K562 (cell line): ENCODE data around the gene NSDHL. TPM values are rescaled to one million over a fixed set of nuclear protein-coding genes. Genes with fewer than 3 reads are reported as not detected.

Experiments
- ATAC-seq: fragments of 200-7000 bp; cut with Tn5 transposase; 3 replicates; pipeline ENCODE4 v1.9.1; 2020; ENCODE audit warnings: moderate library complexity
- BruUV-seq: library from RNA; stranded (reverse); fragments of 400-500 nt; replicated peaks from 2 replicates; lab custom pipeline; 2021; lab: Mats Ljungman, UMichigan
- CTCF ChIA-PET: fragments of 300-600 bp; formaldehyde crosslinking; extraction: SDS; loops from one replicate; lab custom pipeline; 2021; ENCODE audit warnings: low intra/inter-chr PET ratio; lab: Yijun Ruan, JAX
- POLR2A ChIA-PET: fragments of 300-600, 350-650 bp; sonication (Branson Sonifier 250); formaldehyde crosslinking; extraction: SDS; loops from one replicate; lab custom pipeline; 2021; ENCODE audit warnings: antibody characterized with exemption, inconsistent platforms; lab: Yijun Ruan, JAX
- DNase-seq, 4 experiments: peaks; one replicate each; pipeline versions ENCODE4 v3.0.0 to v3.0.0-alpha.2; 2011 to 2018; ENCODE audit warnings: low spot score in 3 of 4, mixed read lengths in 3 of 4; ENCODE audit errors: extremely low read depth in 1 of 4
- FAIRE-seq: peaks from 2 replicates; lab custom pipeline; 2011; peaks lifted over from hg19 to GRCh38; lab: Jason Lieb, UNC
- H2AFZ ChIP-seq: 2 replicates; pipeline ENCODE4 v1.6.0; 2011; ENCODE audit warnings: low read depth, low read length, control low read depth, inconsistent platforms
- H3K27ac ChIP-seq: fragments of 200-600 bp; 3 replicates; pipeline ENCODE4 v1.8.0; 2011; ENCODE audit warnings: low read depth, mild to moderate bottlenecking, control low read depth, inconsistent platforms, low read length, moderate library complexity, mixed read lengths; ENCODE audit errors: extremely low read depth
- H3K27me3 ChIP-seq, 2 experiments: fragments of 300-600 bp in 1 of 2; 2 replicates in 1 of 2; 3 replicates in 1 of 2; pipeline versions ENCODE4 v1.6.0 to v1.8.0; 2011; ENCODE audit warnings: inconsistent platforms in 2 of 2, low read length in 2 of 2, mild to moderate bottlenecking in 1 of 2, mixed read lengths in 1 of 2, moderate library complexity in 1 of 2; ENCODE audit not compliant: control insufficient read depth in 2 of 2, insufficient read depth in 2 of 2
- H3K36me3 ChIP-seq: fragments of 300-600 bp; 3 replicates; pipeline ENCODE4 v1.8.0; 2011; ENCODE audit warnings: mild to moderate bottlenecking, low read length, inconsistent platforms; ENCODE audit not compliant: control insufficient read depth, insufficient read depth
- H3K4me1 ChIP-seq, 2 experiments: fragments of 200-600 bp in 1 of 2; replicated peaks in 1 of 2; 2 replicates in 1 of 2; 3 replicates in 1 of 2; pipeline versions ENCODE4 v1.5.1 to v1.8.0; 2011; ENCODE audit warnings: inconsistent platforms in 2 of 2, low read length in 2 of 2, mild to moderate bottlenecking in 1 of 2, mixed read lengths in 1 of 2, moderate library complexity in 1 of 2; ENCODE audit not compliant: control insufficient read depth in 2 of 2, insufficient read depth in 2 of 2
- H3K4me2 ChIP-seq: 2 replicates; pipeline ENCODE4 v1.6.1; 2011; ENCODE audit warnings: low read length, control low read depth, inconsistent platforms, mixed read lengths; ENCODE audit not compliant: insufficient read depth
- H3K4me3 ChIP-seq: fragments of 200-600 bp; sonication (generic), shearing (Covaris generic); 2 replicates; pipeline ENCODE4 v1.5.1; 2016; ENCODE audit warnings: control low read depth, inconsistent platforms
- H3K79me2 ChIP-seq: fragments of 200-600 bp; 3 replicates; pipeline ENCODE4 v1.8.0; 2011; ENCODE audit warnings: low read length, inconsistent platforms; ENCODE audit not compliant: control insufficient read depth, insufficient read depth
- H3K9ac ChIP-seq, 2 experiments: 2 replicates each; pipeline versions ENCODE4 v1.6.0 to v1.6.1; 2011; ENCODE audit warnings: low read depth in 2 of 2, low read length in 2 of 2, control low read depth in 1 of 2, inconsistent platforms in 1 of 2, mild to moderate bottlenecking in 1 of 2, mixed read lengths in 1 of 2; ENCODE audit not compliant: insufficient read depth in 1 of 2
- H3K9me1 ChIP-seq: one replicate; pipeline ENCODE4 v1.6.0; 2011; ENCODE audit warnings: inconsistent platforms, mild to moderate bottlenecking, low read length, moderate library complexity; ENCODE audit not compliant: control insufficient read depth, insufficient read depth
- H3K9me3 ChIP-seq: replicated peaks from 2 replicates; pipeline ENCODE4 v1.5.1; 2011; ENCODE audit warnings: low read depth, low read length, inconsistent platforms; ENCODE audit not compliant: control insufficient read depth, insufficient read depth
- H4K20me1 ChIP-seq: replicated peaks from 2 replicates; pipeline ENCODE4 v1.6.1; 2011; ENCODE audit warnings: low read length, inconsistent platforms, mixed read lengths; ENCODE audit not compliant: control insufficient read depth, insufficient read depth
- ADNP ChIP-seq: fragments of 200-800 bp; sonication (Bioruptor generic); IDR thresholded peaks from 2 replicates; pipeline ENCODE4 v1.6.1; 2016; ENCODE audit warnings: missing genetic modification characterization, missing compliant biosample characterization
- IRF1 ChIP-seq: sonication (generic); formaldehyde crosslinking; IDR thresholded peaks from 2 replicates; pipeline ENCODE4 v1.8.0; 2022; ENCODE audit warnings: missing genetic modification reagents, mild to moderate bottlenecking, borderline replicate concordance
- L3MBTL2 ChIP-seq: fragments of 450-650 bp; IDR thresholded peaks from 2 replicates; pipeline ENCODE4 v1.6.1; 2016; ENCODE audit warnings: mild to moderate bottlenecking, moderate library complexity
- PPARD ChIP-seq: fragments of 250-450 bp; sonication (Bioruptor Pico); IDR thresholded peaks from 2 replicates; pipeline ENCODE4 v1.8.0; 2022; ENCODE audit warnings: inconsistent platforms, mild to moderate bottlenecking, moderate library complexity
- WGBS: fragments of 100-300 bp; shearing (Covaris generic); methylation state at CpG from one replicate; pipeline ENCODE4 v1.1.6; 2016; ENCODE audit warnings: low coverage, mixed read lengths; ENCODE audit not compliant: insufficient coverage; ENCODE audit errors: missing lambda C conversion rate; 5-methylcytosine and 5-hydroxymethylcytosine counted together
- in situ Hi-C: fragments of 300-500 bp; cut with MboI; formaldehyde crosslinking; loops from 4 replicates; pipeline ENCODE4 v1.15.0; 2018; ENCODE audit warnings: inconsistent platforms, mixed read lengths
- intact Hi-C: fragments of 100-400 bp; cut with micrococcal nuclease; formaldehyde crosslinking; loops from 2 replicates; pipeline ENCODE4 v1.14.2; 2022
- polyA plus RNA-seq, 8 experiments: library from polyadenylated mRNA; depleted of rRNA in 4 of 8; stranded (reverse) in 5 of 8; unstranded in 3 of 8; fragments of >200 nt; fragmentation: Nextera tagmentation in 2 of 8; fragmentation: Illumina TruSeq in 1 of 8; extraction: Ambion mirVana in 2 of 8; extraction: Trizol in 1 of 8; gene quantifications; 2 replicates each; pipeline versions ENCODE4 v1.2.1 to v1.2.3, GENCODE V29; 2011 to 2014; ENCODE audit warnings: inconsistent platforms in 1 of 8, missing spikeins in 1 of 8
- total RNA-seq, 7 experiments: library from RNA; depleted of rRNA in 6 of 7; stranded (reverse); fragments of >200 nt in 6 of 7; fragmentation: Illumina TruSeq in 2 of 7; extraction: Trizol in 2 of 7; gene quantifications; 2 replicates each; pipeline versions ENCODE4 v1.2.1 to v1.2.3, GENCODE V29; 2011 to 2021; ENCODE audit warnings: low replicate concordance in 1 of 7

The NSDHL gene
- total and polyA plus RNA-seq, 9 of the 15 experiments (the other 6 are each of a cell fraction or from before 2014, with no cell fraction given), result 22.5 to 63.4 (median 40.8) TPM

- no peak for TF ChIP-seq IRF1
Observed at GRCh38 chrX:152886716-152887115, 55.9 kb downstream of the NSDHL start (continued).

GRCh38 chrX:152892499-152892898 lies 61.6 kb downstream of the NSDHL start:
- no peaks in the 10 kb centered on the region for H3K9me3 ChIP-seq
- BruUV-seq, result no TSS peak
- WGBS, result 0% methylated on average over 2 of the region's 4 CpGs
- H3K4me2 ChIP-seq, result no peak overlapping the region
- H3K9me1 ChIP-seq, result no peaks in the 10 kb centered on the region
- ATAC-seq (no peak), DNase-seq (no peak), FAIRE-seq (no peak)
- H3K79me2 ChIP-seq, result no peaks in the 10 kb centered on the region
- no peaks in the 10 kb centered on the region for H4K20me1 ChIP-seq
- peaks cover 0 to 8% of the 10 kb centered on the region in 2 experiments; a peak in 2 of 5 replicates for H3K4me1 ChIP-seq
- intact Hi-C loops (no loop called here), in situ Hi-C loops (no loop called here)
- no peak overlapping the region for H3K9ac ChIP-seq
- H3K36me3 ChIP-seq, result no peaks in the 10 kb centered on the region
- ChIA-PET CTCF (no interaction called here), POLR2A (interaction anchor here (0.6 to 1.2 kb wide), 2 partner anchors 21 to 81 kb away, joined by 3 to 4 read pairs; no protein-coding TSS in a partner anchor)
- H3K27me3 ChIP-seq, result peaks cover 24 to 73% of the 10 kb centered on the region in 2 experiments; a peak in 4 of 5 replicates
- no peak overlapping the region for H2AFZ ChIP-seq
- no peak overlapping the region for H3K4me3 ChIP-seq
- no peak for TF ChIP-seq PPARD (CRISPR knock-in tag)
- TF ChIP-seq L3MBTL2, result no peak
- no peak for TF ChIP-seq ADNP (tag)
- no peak overlapping the region for H3K27ac ChIP-seq
